Stimulated activated CD8-positive, alpha-beta memory T cell treated with anti-CD3 and anti-CD28 coated beads, Interleukin-4, amount 100 ng/mL, for 4 hours (primary cell): Measurements from ENCODE around the gene CDK19.
"Not testable (repeated sequence)": the region's sequence is repeated elsewhere in the genome, so short reads cannot be mapped to it uniquely, and the experiment has no call there.

Experiments used
- DNase-seq, 2 donors: peaks; one replicate each; pipeline ENCODE4 v3.0.0-alpha.2; 2020; ENCODE audit warnings: low read depth in 2 of 2, low spot score in 1 of 2

CDK19 gene

GRCh38 chr6:110815411-110816409 lies at the start of gene CDK19:
Gene CDK19, minus strand, starts transcription at chr6:110815469. Its CDS starts 333 bp downstream, at chr6:110815136.
- DNase-seq: peak; percentile 97 to 98

- DNase-seq: no peak
These were observed 49.6 kb upstream of the CDK19 start for GRCh38 chr6:110864824-110865223.

GRCh38 chr6:110859335-110859792 lies 44.1 kb upstream of the CDK19 start:
- no peak for DNase-seq

- DNase-seq: no peak
These were observed 43.4 kb upstream of the CDK19 start for GRCh38 chr6:110858562-110859214.

- DNase-seq: no peak
These were observed 42.7 kb upstream of the CDK19 start for GRCh38 chr6:110858016-110858415.

- DNase-seq: no peak
These were observed 41.0 kb upstream of the CDK19 start for GRCh38 chr6:110856296-110856695.

GRCh38 chr6:110853754-110854477 lies 38.6 kb upstream of the CDK19 start:
- DNase-seq: no peak

- no peak for DNase-seq
These were observed 37.5 kb upstream of the CDK19 start for GRCh38 chr6:110852773-110853172.

GRCh38 chr6:110849781-110850180 lies 34.5 kb upstream of the CDK19 start:
- DNase-seq: no peak

- no peak for DNase-seq
These were observed 26.0 kb upstream of the CDK19 start for GRCh38 chr6:110841266-110841665.

- DNase-seq: not testable (repeated sequence)
These were observed 20.5 kb upstream of the CDK19 start for GRCh38 chr6:110835751-110836150.

GRCh38 chr6:110833831-110834230 lies 18.6 kb upstream of the CDK19 start:
- DNase-seq: no peak

GRCh38 chr6:110831405-110831804 lies 16.1 kb upstream of the CDK19 start:
- no peak for DNase-seq

GRCh38 chr6:110828396-110828795 lies 13.1 kb upstream of the CDK19 start:
- DNase-seq: no peak

GRCh38 chr6:110826236-110827129 lies 11.2 kb upstream of the CDK19 start:
- DNase-seq: no peak

- DNase-seq: no peak
These were observed 7.9 kb upstream of the CDK19 start for GRCh38 chr6:110823146-110823545.

GRCh38 chr6:110822249-110822648 lies 7.0 kb upstream of the CDK19 start:
- no peak for DNase-seq

GRCh38 chr6:110816677-110817076 lies 1.4 kb upstream of the CDK19 start:
- DNase-seq: no peak

GRCh38 chr6:110815015-110815410 lies 256 bp downstream of the CDK19 start:
- no peak for DNase-seq
